GM23338 (cell line): ENCODE measurements around the gene CD34.

Experiments
- CTCF ChIP-seq, 2 experiments: fragments of 200-600 bp in 1 of 2; sonication (generic) in 1 of 2; conservative IDR thresholded peaks; 2 replicates each; pipeline versions ENCODE4 v1.5.1 to v1.6.1; 2016 to 2017; ENCODE audit warnings: antibody characterized with exemption in 2 of 2, low read depth in 2 of 2, mild to moderate bottlenecking in 2 of 2, moderate library complexity in 1 of 2
- EZH2 ChIP-seq: fragments of 200-600 bp; sonication (generic); IDR thresholded peaks from one replicate; pipeline ENCODE4 v1.8.0; 2017; ENCODE audit warnings: antibody characterized with exemption, mild to moderate bottlenecking, low read depth; ENCODE audit not compliant: unreplicated experiment
- EZH2phosphoT487 ChIP-seq: fragments of 200-600 bp; sonication (generic); IDR thresholded peaks from one replicate; pipeline ENCODE4 v1.8.1; 2018; ENCODE audit warnings: antibody characterized with exemption; ENCODE audit not compliant: unreplicated experiment
- POLR2AphosphoS5 ChIP-seq: IDR thresholded peaks from 2 replicates; pipeline ENCODE4 v1.6.1; 2016; ENCODE audit warnings: antibody characterized with exemption, low read depth
- ZNF331 ChIP-seq: fragments of 250-450 bp; sonication (Bioruptor Pico); IDR thresholded peaks from 2 replicates; pipeline ENCODE4 v1.5.0; 2020; ENCODE audit warnings: low read depth, mild to moderate bottlenecking, moderate library complexity

- TF ChIP-seq CTCF (conservative IDR thresholded peaks at IDR 0.05; ENCODE audit: low read depth in 2 of 2): no peak
- TF ChIP-seq ZNF331 (CRISPR knock-in tag): no peak
- TF ChIP-seq POLR2AphosphoS5: no peak
- TF ChIP-seq EZH2: no peak
- no peak for TF ChIP-seq EZH2phosphoT487
Measured at GRCh38 chr1:207848234-207848633, 62.7 kb downstream of the CD34 start.
